Skin of body (tissue), 2 donors: ENCODE measurements around the gene SART1. TPM values are rescaled to one million over a fixed set of nuclear protein-coding genes. Genes with fewer than 3 reads are reported as not detected.
"Not testable (repeated sequence)": the region's sequence is repeated elsewhere in the genome, so short reads cannot be mapped to it uniquely, and the experiment has no call there.

Source experiments
- DNase-seq: peaks from one replicate; lab custom pipeline; 2025; lab: John Stamatoyannopoulos, UW
- total RNA-seq: library from RNA; depleted of rRNA; stranded (reverse); fragments of >200 nt; gene quantifications from one replicate; pipeline ENCODE4 v1.2.3, GENCODE V29; 2014

Gene SART1
- total RNA-seq, 1 donor from 2014 or later: 38.0 TPM

DNA sequence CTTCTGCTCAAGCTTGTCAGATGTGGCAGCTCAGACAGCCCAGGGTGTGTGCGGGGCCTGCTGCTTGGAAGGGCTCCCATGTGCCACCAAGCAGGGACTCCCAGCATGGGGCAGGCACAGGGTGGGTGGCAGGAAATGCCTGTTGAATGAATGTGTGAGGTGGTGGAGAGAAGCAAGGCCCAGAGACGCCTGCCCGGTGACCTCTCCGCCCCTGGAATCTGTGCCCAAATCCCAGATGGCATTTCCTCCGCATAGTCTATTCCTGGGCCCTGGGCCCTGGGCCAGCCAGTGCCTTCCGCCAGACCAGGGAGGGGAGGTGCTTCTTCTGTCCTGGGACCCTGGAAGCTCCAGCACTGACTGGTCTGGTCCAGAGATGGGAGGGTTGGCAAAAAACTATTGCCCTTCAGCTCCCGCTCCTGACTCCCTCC, 53.9 kb downstream of the SART1 start:
- no peak for DNase-seq

DNA sequence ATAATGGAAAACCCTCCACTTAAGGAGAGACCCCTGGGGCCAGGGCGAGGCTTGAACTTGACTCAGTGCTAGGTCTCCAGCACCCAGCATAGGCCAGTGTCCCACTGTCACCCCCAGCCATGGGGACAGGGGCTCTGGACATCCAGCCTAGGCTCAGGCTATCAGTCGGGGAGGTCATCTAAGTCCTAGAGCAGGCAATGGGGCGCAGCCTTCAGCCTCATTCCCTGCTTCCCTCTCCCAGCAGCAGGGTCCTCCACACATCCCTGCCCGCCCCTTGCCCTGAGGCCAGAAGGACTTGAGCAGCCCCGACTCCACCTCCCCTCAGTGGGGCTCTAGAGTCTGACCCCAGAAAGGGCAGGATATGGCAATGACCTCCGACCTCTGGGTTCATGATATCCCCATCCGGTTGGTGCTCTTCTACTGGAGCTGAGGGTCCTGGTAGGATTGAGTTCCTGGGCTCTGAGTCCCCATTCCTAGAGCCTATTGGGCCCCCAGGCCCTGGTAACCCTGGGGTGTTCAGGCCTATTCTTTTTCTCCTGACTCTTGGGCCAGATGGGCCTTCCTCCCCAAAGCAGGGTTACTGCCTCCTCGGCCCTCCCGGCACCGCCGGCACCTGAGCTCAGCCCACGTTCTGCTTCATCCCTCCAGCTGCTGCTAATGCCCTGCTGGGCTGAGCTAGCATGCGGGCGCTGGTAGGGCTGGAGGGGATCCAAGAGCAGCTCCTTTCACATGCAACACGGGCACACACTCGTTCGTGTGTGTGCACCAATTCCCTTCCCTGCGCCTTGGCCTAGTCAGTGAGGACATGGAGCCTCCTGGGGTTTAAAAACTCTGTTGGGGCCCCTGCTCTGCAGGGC, 54.6 kb downstream of the SART1 start:
- no peak for DNase-seq

- no peak for DNase-seq
Observed at GRCh38 chr11:66016793-66017177, 55.3 kb downstream of the SART1 start.

- DNase-seq: no peak
Observed at GRCh38 chr11:66017321-66017720, 55.8 kb downstream of the SART1 start.

DNA sequence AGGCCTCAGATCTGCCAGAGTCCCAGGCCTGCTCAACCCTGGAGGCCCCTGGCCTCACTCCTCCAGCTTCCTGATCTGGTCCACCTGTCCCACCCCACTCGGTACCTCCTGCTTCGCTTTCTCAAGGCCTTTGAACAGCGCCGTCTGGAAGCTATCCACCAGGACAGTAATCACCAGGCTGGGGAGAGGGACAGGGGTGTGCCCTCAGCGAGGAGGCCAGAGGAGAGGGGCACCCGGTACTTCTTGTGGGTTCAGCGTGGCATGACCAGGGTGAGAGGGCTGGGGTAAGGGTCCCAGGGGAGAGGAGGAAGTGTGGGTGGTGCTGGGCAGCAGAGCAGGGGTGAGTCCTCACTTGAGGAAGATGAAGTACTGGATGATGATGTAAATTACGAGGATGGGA, 58.7 kb downstream of the SART1 start:
- DNase-seq: no peak

GRCh38 chr11:66020618-66021357, 59.3 kb downstream of the SART1 start:
- DNase-seq: no peak

DNA sequence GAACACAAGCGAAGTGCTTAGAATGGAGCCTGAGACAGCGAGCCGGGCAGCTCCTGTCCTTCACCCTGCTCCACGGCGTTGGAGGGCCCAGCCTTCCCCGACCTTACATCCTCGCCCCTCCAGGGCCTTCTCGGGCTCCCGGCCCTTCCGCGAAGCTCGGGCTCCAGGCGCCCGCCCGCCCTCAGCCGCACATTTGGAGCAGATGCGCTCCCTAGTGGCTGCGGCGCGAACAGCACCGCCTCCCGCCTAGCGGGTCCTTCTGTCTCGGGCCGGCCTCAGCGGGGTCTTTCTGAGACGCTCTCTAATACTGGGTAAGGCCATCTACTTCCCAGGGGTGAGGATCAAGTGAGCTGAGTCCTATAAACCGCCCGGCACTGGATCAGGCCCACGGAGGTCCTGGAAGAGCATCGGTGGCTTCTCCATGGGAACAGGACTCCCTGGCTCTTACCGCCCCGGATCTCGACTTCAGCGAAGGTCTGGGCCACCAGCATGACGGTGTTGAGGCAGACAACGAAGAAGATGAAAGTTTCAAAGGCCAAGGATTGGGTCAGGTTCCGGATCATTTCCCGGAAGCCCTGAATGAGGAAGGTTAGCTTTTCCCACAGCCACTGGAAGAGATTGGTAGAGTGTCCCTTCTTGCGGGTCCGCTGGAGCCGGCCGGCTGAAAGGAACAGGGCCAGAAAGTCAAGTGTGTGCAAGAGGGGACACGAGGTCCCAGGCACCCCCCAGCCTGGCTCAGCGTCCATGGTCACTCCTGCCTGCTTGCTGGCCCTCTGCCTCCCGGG, 61.1 kb downstream of the SART1 start:
- DNase-seq: no peak

DNA sequence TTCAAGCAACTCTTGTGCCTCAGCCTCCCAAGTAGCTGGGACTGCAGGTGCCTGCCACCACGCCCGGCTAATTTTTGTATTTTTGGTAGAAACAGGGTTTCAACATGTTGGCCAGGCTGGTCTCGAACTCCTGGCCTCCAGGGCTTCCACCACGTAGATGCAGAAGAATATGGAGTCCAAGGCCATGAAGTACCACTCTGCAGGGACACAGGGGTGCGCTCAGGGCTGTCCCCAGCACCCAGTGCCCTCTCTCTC, 61.6 kb downstream of the SART1 start:
- not testable (repeated sequence) for DNase-seq

DNA sequence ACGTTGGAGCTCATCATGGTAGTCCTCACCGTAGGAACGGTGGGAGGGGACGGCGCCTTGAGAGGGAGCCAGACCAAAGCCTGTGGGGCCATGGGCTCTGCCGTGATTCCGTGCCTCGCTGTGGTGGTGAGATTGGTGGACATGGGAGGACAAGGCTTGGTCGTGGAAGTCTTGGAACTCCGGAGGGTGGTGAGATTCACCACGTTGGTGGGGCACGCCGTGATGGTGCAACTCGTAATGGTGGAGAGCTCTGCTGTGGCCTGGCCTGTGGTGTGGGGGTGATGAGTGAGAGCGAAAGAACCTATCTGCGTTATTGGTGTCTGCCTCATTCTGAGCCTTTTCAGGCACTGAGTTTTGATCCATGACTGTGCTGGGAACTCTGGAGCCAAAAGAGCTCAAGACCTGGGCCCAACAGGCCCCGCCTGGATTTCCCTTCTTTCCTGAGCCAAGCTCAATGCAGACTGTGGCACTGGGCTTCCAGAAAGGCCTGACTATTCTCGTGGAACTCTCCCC, 64.5 kb downstream of the SART1 start, which contains the start of gene CATSPER1:
Gene CATSPER1, minus strand, starts transcription at position 463 of the 513 bp plus-strand sequence. Its CDS starts 100 bp downstream, at position 363.
- no peak for DNase-seq

Other genes starting within 250 kb of the SART1 start
- gene KAT5, start 249.5 kb upstream of the SART1 start, total RNA-seq: 30.0 TPM
- gene RNASEH2C, start 240.9 kb upstream of the SART1 start, total RNA-seq: 12.9 TPM
- 6.9 TPM for gene AP5B1, start 180.8 kb upstream of the SART1 start, total RNA-seq
- gene OVOL1, start 174.7 kb upstream of the SART1 start, total RNA-seq: 23.3 TPM
- 1.4 TPM for gene SNX32, start 127.8 kb upstream of the SART1 start, total RNA-seq
- gene CFL1, start 103.6 kb upstream of the SART1 start, total RNA-seq: 371 TPM
- gene MUS81, start 101.3 kb upstream of the SART1 start, total RNA-seq: 24.0 TPM
- gene EFEMP2, start 88.9 kb upstream of the SART1 start, total RNA-seq: 33.6 TPM
- gene CTSW, start 81.9 kb upstream of the SART1 start, total RNA-seq: 0.59 TPM
- 51.0 TPM for gene FIBP, start 73.3 kb upstream of the SART1 start, total RNA-seq
- 11.4 TPM for gene CCDC85B, start 71.1 kb upstream of the SART1 start, total RNA-seq
- 10.6 TPM for gene FOSL1, start 61.3 kb upstream of the SART1 start, total RNA-seq
- 13.6 TPM for gene C11orf68, start 42.7 kb upstream of the SART1 start, total RNA-seq
- 55.1 TPM for gene DRAP1, start 42.3 kb upstream of the SART1 start, total RNA-seq
- not detected for gene TSGA10IP, start 16.3 kb upstream of the SART1 start, total RNA-seq
- 19.0 TPM for gene EIF1AD, start 40.4 kb downstream of the SART1 start, total RNA-seq
- gene BANF1, start 40.8 kb downstream of the SART1 start, total RNA-seq: 20.5 TPM
- gene CST6, start 50.3 kb downstream of the SART1 start, total RNA-seq: 279 TPM
- gene CATSPER1, start 64.7 kb downstream of the SART1 start, total RNA-seq: 0.10 TPM
- gene GAL3ST3, start 87.4 kb downstream of the SART1 start, total RNA-seq: not detected
- gene SF3B2, start 90.6 kb downstream of the SART1 start, total RNA-seq: 87.3 TPM
- gene PACS1, start 108.5 kb downstream of the SART1 start, total RNA-seq: 31.0 TPM